COLO668 (cell line): ENCODE measurements around the gene SPIN2A.
"Not testable (repeated sequence)": the region's sequence is repeated elsewhere in the genome, so short reads cannot be mapped to it uniquely, and the experiment has no call there.

Experiments
- DNase-seq: peaks from one replicate; lab custom pipeline; 2025; ENCODE audit not compliant: unreplicated experiment; lab: John Stamatoyannopoulos, UW

The SPIN2A gene

DNA sequence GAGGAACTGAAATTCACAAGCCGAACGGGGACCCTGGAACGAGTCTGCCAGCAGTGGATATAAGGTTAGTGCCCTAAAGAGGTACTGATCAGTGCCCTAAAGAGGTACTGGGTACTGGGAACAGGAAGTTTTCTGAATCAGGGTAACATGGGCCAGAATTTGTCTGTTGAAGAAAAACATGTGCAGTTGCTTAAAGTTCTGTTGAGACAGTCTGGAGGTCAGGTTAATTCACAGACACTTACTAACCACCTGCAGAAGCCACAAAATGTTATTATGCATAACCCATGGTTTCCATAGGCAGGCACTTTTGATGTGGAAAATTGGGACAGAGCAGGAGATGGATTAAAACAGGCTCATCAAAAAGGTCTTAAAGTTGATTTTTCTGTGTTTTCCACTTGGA, 33.7 kb downstream of the SPIN2A start:
- DNase-seq = no peak

DNA sequence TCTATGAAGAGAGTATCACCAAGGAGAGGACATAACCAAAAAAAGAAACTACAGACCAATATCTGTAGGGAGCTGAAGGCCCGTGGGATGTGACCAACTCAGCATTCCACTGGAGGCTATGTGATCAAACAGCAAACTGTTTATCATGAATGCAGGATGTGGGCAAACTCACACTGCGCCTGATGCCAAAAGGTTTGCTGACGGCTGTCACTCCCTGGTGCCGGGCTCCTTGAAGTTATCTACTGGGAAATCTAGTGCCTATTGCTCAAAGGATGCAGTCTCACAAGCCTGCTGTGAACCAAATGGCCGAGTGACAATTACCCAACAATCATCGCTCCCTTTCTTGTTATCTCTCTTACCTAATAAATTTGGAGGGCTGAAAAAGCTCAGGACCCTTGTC, 34.3 kb downstream of the SPIN2A start:
- DNase-seq = not testable (repeated sequence)
